ENCODE measurements around the gene POU2F3. TPM values are rescaled to one million over a fixed set of nuclear protein-coding genes. Genes with fewer than 3 reads are reported as not detected.

POU2F3 gene
- polyA plus RNA-seq, 1 donor (not counting 4 experiments of a cell fraction or from before 2014, with no cell fraction given): 0.96 TPM

DNA sequence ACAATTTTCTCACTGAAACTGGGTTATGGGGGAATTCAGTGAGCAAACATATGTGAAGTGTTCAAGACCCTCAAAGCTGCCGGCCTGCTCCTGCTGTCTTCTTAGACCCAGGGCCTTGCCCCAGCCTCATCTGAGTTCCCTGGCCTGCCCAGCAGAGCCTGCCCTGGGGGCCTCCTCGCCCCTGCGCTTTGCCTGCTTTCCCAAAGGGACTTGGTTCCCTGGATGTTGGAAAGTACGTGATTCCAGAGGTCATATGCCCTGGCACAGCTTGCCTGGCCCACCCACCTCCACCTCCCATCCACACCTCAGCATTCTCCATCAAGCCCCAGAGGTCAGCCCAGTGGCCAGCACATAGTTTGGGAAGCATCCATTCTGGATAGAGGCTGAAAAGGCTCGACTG lies 13.7 kb upstream of the POU2F3 start:
- FAIRE-seq: no peak

DNA sequence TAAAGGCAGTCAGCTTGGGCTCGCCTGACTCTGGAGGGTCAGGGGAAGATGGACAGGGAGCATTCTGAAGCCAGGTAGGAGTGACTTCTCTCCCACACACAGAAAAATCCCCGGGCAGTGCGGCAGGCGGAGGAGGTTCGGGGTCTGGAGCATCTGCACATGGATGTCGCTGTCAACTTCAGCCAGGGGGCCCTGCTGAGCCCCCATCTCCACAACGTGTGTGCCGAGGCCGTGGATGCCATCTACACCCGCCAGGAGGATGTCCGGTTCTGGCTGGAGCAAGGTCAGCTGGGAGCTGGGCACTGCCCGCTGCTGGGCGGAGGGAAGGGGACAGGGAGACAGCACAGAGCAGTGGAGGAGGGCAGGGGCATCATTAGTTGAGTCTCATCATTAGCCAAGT lies 13.2 kb upstream of the POU2F3 start:
- Histone ChIP-seq H3K9me1 (ENCODE audit: control insufficient read depth, extremely low read depth, insufficient read depth, low read length) (no peaks in the 10 kb centered on the region), H3K4me2 (ENCODE audit: control insufficient read depth, extremely low read depth, insufficient read depth, low read depth, low read length) (no peak overlapping the region), H3K36me3 (ENCODE audit: control insufficient read depth in 2 of 2, extremely low read depth in 1 of 2, insufficient read depth in 2 of 2, low read length in 2 of 2) (no peaks in the 10 kb centered on the region), H3K9me3 (ENCODE audit: control insufficient read depth, low read depth, low read length) (no peaks in the 10 kb centered on the region), H4K20me1 (ENCODE audit: control insufficient read depth, extremely low read depth, insufficient read depth, low read length) (no peaks in the 10 kb centered on the region), H3K9ac (ENCODE audit: control insufficient read depth, extremely low read depth, insufficient read depth, low read length) (no peak overlapping the region), H3K27me3 (ENCODE audit: control insufficient read depth, extremely low read depth, insufficient read depth, low read length) (no peaks in the 10 kb centered on the region), H3K4me1 (ENCODE audit: control insufficient read depth, extremely low read depth, insufficient read depth, low read length) (no peaks in the 10 kb centered on the region), H3K27ac (ENCODE audit: control insufficient read depth, insufficient read depth, low read length) (no peak overlapping the region), H2AFZ (ENCODE audit: control insufficient read depth, low read length) (no peak overlapping the region), H3K4me3 (ENCODE audit: control insufficient read depth in 2 of 3, extremely low read depth in 1 of 3, insufficient read depth in 2 of 3, low read depth in 1 of 3, low read length in 3 of 3) (no peak overlapping the region), H3K79me2 (ENCODE audit: control insufficient read depth, insufficient read depth, low read length) (no peaks in the 10 kb centered on the region)
- no peak for TF ChIP-seq EZH2 (IDR thresholded peaks at IDR 0.05; ENCODE audit: low read length)
- TF ChIP-seq CTCF (optimal IDR thresholded peaks at IDR 0.05 in 1 of 3, IDR thresholded peaks at IDR 0.05 in 1 of 3, conservative IDR thresholded peaks at IDR 0.05 in 1 of 3; ENCODE audit: extremely low read depth in 1 of 3, insufficient read depth in 2 of 3, low read length in 3 of 3): no peak
- dilution Hi-C loops (cut with MboI; ENCODE audit: extremely low pct_ligation_motif_present, low sequenced_read_pairs): no loop called here
- no peak for FAIRE-seq
- DNase-seq (ENCODE audit: low read depth, low spot score): no peak

More for the DNA sequence above, 13.7 kb upstream of the POU2F3 start:
- H3K27ac ChIP-seq (ENCODE audit: control insufficient read depth, insufficient read depth, low read length): no peak overlapping the region
- no peaks in the 10 kb centered on the region for H4K20me1 ChIP-seq (ENCODE audit: control insufficient read depth, extremely low read depth, insufficient read depth, low read length)
- no peaks in the 10 kb centered on the region for H3K9me3 ChIP-seq (ENCODE audit: control insufficient read depth, low read depth, low read length)
- dilution Hi-C loops (cut with MboI; ENCODE audit: extremely low pct_ligation_motif_present, low sequenced_read_pairs): no loop called here
- no peak overlapping the region for H3K4me2 ChIP-seq (ENCODE audit: control insufficient read depth, extremely low read depth, insufficient read depth, low read depth, low read length)
- H3K4me3 ChIP-seq (ENCODE audit: control insufficient read depth in 2 of 3, extremely low read depth in 1 of 3, insufficient read depth in 2 of 3, low read depth in 1 of 3, low read length in 3 of 3): no peak overlapping the region
- no peak overlapping the region for H3K9ac ChIP-seq (ENCODE audit: control insufficient read depth, extremely low read depth, insufficient read depth, low read length)
- no peaks in the 10 kb centered on the region for H3K9me1 ChIP-seq (ENCODE audit: control insufficient read depth, extremely low read depth, insufficient read depth, low read length)
- H3K4me1 ChIP-seq (ENCODE audit: control insufficient read depth, extremely low read depth, insufficient read depth, low read length): no peaks in the 10 kb centered on the region
- H3K27me3 ChIP-seq (ENCODE audit: control insufficient read depth, extremely low read depth, insufficient read depth, low read length): no peaks in the 10 kb centered on the region
- DNase-seq (ENCODE audit: low read depth, low spot score): no peak
- H3K36me3 ChIP-seq (ENCODE audit: control insufficient read depth in 2 of 2, extremely low read depth in 1 of 2, insufficient read depth in 2 of 2, low read length in 2 of 2): no peaks in the 10 kb centered on the region
- H2AFZ ChIP-seq (ENCODE audit: control insufficient read depth, low read length): no peak overlapping the region
- no peak for TF ChIP-seq EZH2 (IDR thresholded peaks at IDR 0.05; ENCODE audit: low read length)
- TF ChIP-seq CTCF (optimal IDR thresholded peaks at IDR 0.05 in 1 of 3, IDR thresholded peaks at IDR 0.05 in 1 of 3, conservative IDR thresholded peaks at IDR 0.05 in 1 of 3; ENCODE audit: extremely low read depth in 1 of 3, insufficient read depth in 2 of 3, low read length in 3 of 3): no peak
- no peaks in the 10 kb centered on the region for H3K79me2 ChIP-seq (ENCODE audit: control insufficient read depth, insufficient read depth, low read length)

All from keratinocyte (primary cell).